Effector memory CD4-positive, alpha-beta T cell (primary cell): Measurements from ENCODE around the gene TRABD2B.
"Not testable (repeated sequence)": the region's sequence is repeated elsewhere in the genome, so short reads cannot be mapped to it uniquely, and the experiment has no call there.

Experiments used
- DNase-seq, 3 donors: peaks; one replicate each; pipeline ENCODE4 v3.0.0-alpha.2; 2020
- H3K27ac ChIP-seq: 2 replicates; pipeline ENCODE4 v1.7.0; 2013; ENCODE audit warnings: mild to moderate bottlenecking, low read length, moderate library complexity; ENCODE audit not compliant: insufficient read depth, poor library complexity, severe bottlenecking
- H3K27me3 ChIP-seq: replicated peaks from 2 replicates; pipeline ENCODE4 v1.7.0; 2013; ENCODE audit warnings: mild to moderate bottlenecking, low read length; ENCODE audit not compliant: insufficient read depth, control insufficient read depth, poor library complexity, severe bottlenecking
- H3K36me3 ChIP-seq: 2 replicates; pipeline ENCODE4 v1.7.0; 2013; ENCODE audit warnings: mild to moderate bottlenecking, low read length, moderate library complexity; ENCODE audit not compliant: control insufficient read depth, insufficient read depth
- H3K4me1 ChIP-seq: 2 replicates; pipeline ENCODE4 v1.7.0; 2013; ENCODE audit warnings: low read length, mild to moderate bottlenecking; ENCODE audit not compliant: control insufficient read depth, insufficient read depth, poor library complexity, severe bottlenecking
- H3K4me3 ChIP-seq: 2 replicates; pipeline ENCODE4 v1.7.0; 2013; ENCODE audit warnings: low read length, low read depth, mild to moderate bottlenecking; ENCODE audit not compliant: insufficient read depth, poor library complexity, severe bottlenecking
- H3K9me3 ChIP-seq: 2 replicates; pipeline ENCODE4 v1.7.0; 2013; ENCODE audit warnings: mild to moderate bottlenecking, low read length, moderate library complexity; ENCODE audit not compliant: control insufficient read depth

Gene TRABD2B

GRCh38 chr1:47969478-47969877 is 27.7 kb downstream of the TRABD2B start:
- Histone ChIP-seq H3K4me3 (no peak overlapping the region), H3K4me1 (no peaks in the 10 kb centered on the region), H3K9me3 (no peaks in the 10 kb centered on the region), H3K27ac (no peak overlapping the region), H3K36me3 (no peaks in the 10 kb centered on the region), H3K27me3 (no peaks in the 10 kb centered on the region)
- no peak for DNase-seq

- H3K9me3 ChIP-seq: no peaks in the 10 kb centered on the region
- no peaks in the 10 kb centered on the region for H3K27me3 ChIP-seq
- no peak overlapping the region for H3K4me3 ChIP-seq
- no peaks in the 10 kb centered on the region for H3K4me1 ChIP-seq
- no peak overlapping the region for H3K27ac ChIP-seq
- H3K36me3 ChIP-seq: no peaks in the 10 kb centered on the region
- DNase-seq: no peak
These were observed 28.7 kb downstream of the TRABD2B start for GRCh38 chr1:47968556-47968888.

GRCh38 chr1:47967864-47968555 is 29.2 kb downstream of the TRABD2B start:
- Histone ChIP-seq H3K27ac (no peak overlapping the region), H3K4me3 (no peak overlapping the region), H3K36me3 (no peaks in the 10 kb centered on the region), H3K27me3 (no peaks in the 10 kb centered on the region), H3K4me1 (no peaks in the 10 kb centered on the region), H3K9me3 (no peaks in the 10 kb centered on the region)
- no peak for DNase-seq

GRCh38 chr1:47965816-47966215 is 31.4 kb downstream of the TRABD2B start:
- no peak for DNase-seq
- Histone ChIP-seq H3K36me3 (no peaks in the 10 kb centered on the region), H3K4me3 (no peak overlapping the region), H3K27ac (no peak overlapping the region), H3K27me3 (no peaks in the 10 kb centered on the region), H3K9me3 (no peaks in the 10 kb centered on the region), H3K4me1 (no peaks in the 10 kb centered on the region)

- no peak overlapping the region for H3K4me3 ChIP-seq
- H3K27ac ChIP-seq: no peak overlapping the region
- H3K4me1 ChIP-seq: no peaks in the 10 kb centered on the region
- no peak for DNase-seq
- H3K9me3 ChIP-seq: no peaks in the 10 kb centered on the region
- H3K36me3 ChIP-seq: no peaks in the 10 kb centered on the region
- H3K27me3 ChIP-seq: no peaks in the 10 kb centered on the region
These were observed 32.5 kb downstream of the TRABD2B start for GRCh38 chr1:47964636-47965035.

GRCh38 chr1:47963568-47964358 is 33.4 kb downstream of the TRABD2B start:
- H3K27me3 ChIP-seq: no peaks in the 10 kb centered on the region
- no peak overlapping the region for H3K27ac ChIP-seq
- no peak for DNase-seq
- H3K4me3 ChIP-seq: no peak overlapping the region
- no peaks in the 10 kb centered on the region for H3K36me3 ChIP-seq
- no peaks in the 10 kb centered on the region for H3K4me1 ChIP-seq
- H3K9me3 ChIP-seq: no peaks in the 10 kb centered on the region

GRCh38 chr1:47962750-47963492 is 34.3 kb downstream of the TRABD2B start:
- H3K36me3 ChIP-seq: no peaks in the 10 kb centered on the region
- no peak for DNase-seq
- no peak overlapping the region for H3K4me3 ChIP-seq
- H3K4me1 ChIP-seq: no peaks in the 10 kb centered on the region
- H3K9me3 ChIP-seq: no peaks in the 10 kb centered on the region
- H3K27ac ChIP-seq: no peak overlapping the region
- no peaks in the 10 kb centered on the region for H3K27me3 ChIP-seq

- DNase-seq, H3K4me3 ChIP-seq, H3K27me3 ChIP-seq, H3K36me3 ChIP-seq, H3K27ac ChIP-seq, H3K4me1 ChIP-seq, H3K9me3 ChIP-seq: not testable (repeated sequence)
These were observed 35.4 kb downstream of the TRABD2B start for GRCh38 chr1:47961835-47962234.

- not testable (repeated sequence) for H3K27ac ChIP-seq
These were observed 40.7 kb downstream of the TRABD2B start for GRCh38 chr1:47956491-47956890.

GRCh38 chr1:47953661-47954060 is 43.5 kb downstream of the TRABD2B start:
- Histone ChIP-seq H3K4me3 (no peak overlapping the region), H3K9me3 (no peaks in the 10 kb centered on the region), H3K27ac (no peak overlapping the region), H3K27me3 (no peaks in the 10 kb centered on the region), H3K36me3 (no peaks in the 10 kb centered on the region), H3K4me1 (no peaks in the 10 kb centered on the region)
- DNase-seq: no peak

More at GRCh38 chr1:47956491-47956890, 40.7 kb downstream of the TRABD2B start:
- not testable (repeated sequence) for H3K9me3 ChIP-seq, H3K27me3 ChIP-seq, H3K4me3 ChIP-seq, H3K4me1 ChIP-seq, H3K36me3 ChIP-seq, DNase-seq
